Upper lobe of right lung (tissue), 1 donor: ENCODE data around the gene EVA1C. TPM values are rescaled to one million over a fixed set of nuclear protein-coding genes. Genes with fewer than 3 reads are reported as not detected.

Experiments
- ATAC-seq: fragments of 200-7000 bp; cut with Tn5 transposase; one replicate; pipeline ENCODE4 v1.9.1; 2020; ENCODE audit warnings: mild to moderate bottlenecking, moderate library complexity
- DNase-seq: peaks from one replicate; pipeline ENCODE4 v3.0.0-alpha.2; 2020
- H3K27ac ChIP-seq: fragments of 200-600 bp; one replicate; pipeline ENCODE4 v1.8.0; 2022
- H3K27me3 ChIP-seq: fragments of 200-600 bp; one replicate; pipeline ENCODE4 v1.8.0; 2022; ENCODE audit warnings: mild to moderate bottlenecking
- H3K36me3 ChIP-seq: fragments of 200-600 bp; one replicate; pipeline ENCODE4 v1.8.0; 2022
- H3K4me1 ChIP-seq: fragments of 200-600 bp; one replicate; pipeline ENCODE4 v1.8.0; 2022
- H3K4me3 ChIP-seq: fragments of 200-600 bp; one replicate; pipeline ENCODE4 v1.8.0; 2022; ENCODE audit warnings: mild to moderate bottlenecking
- H3K9me3 ChIP-seq: fragments of 200-600 bp; one replicate; pipeline ENCODE4 v1.8.0; 2022
- intact Hi-C: fragments of 100-400 bp; cut with DNase I; formaldehyde crosslinking; loops from one replicate; pipeline ENCODE4 v1.11.0; 2022
- total RNA-seq: library from RNA; stranded (reverse); fragmentation: NEBNext Ultra II Directional; extraction: Animal tissue kit (Norgen Biotek cat#: 25700); gene quantifications from one replicate; pipeline ENCODE4 v1.2.1, GENCODE V29; 2021
- TF ChIP-seq, protein P1 (sequence below): fragments of 200-600 bp; IDR thresholded peaks from one replicate; pipeline ENCODE4 v1.8.0; 2022; ENCODE audit warnings: antibody characterized with exemption
- donor health status: DM: no; HTN: yes; CAD: no; lungs with severe emphysema.

The EVA1C gene
- total RNA-seq, 1 donor from 2014 or later, result 55.4 TPM

DNA sequence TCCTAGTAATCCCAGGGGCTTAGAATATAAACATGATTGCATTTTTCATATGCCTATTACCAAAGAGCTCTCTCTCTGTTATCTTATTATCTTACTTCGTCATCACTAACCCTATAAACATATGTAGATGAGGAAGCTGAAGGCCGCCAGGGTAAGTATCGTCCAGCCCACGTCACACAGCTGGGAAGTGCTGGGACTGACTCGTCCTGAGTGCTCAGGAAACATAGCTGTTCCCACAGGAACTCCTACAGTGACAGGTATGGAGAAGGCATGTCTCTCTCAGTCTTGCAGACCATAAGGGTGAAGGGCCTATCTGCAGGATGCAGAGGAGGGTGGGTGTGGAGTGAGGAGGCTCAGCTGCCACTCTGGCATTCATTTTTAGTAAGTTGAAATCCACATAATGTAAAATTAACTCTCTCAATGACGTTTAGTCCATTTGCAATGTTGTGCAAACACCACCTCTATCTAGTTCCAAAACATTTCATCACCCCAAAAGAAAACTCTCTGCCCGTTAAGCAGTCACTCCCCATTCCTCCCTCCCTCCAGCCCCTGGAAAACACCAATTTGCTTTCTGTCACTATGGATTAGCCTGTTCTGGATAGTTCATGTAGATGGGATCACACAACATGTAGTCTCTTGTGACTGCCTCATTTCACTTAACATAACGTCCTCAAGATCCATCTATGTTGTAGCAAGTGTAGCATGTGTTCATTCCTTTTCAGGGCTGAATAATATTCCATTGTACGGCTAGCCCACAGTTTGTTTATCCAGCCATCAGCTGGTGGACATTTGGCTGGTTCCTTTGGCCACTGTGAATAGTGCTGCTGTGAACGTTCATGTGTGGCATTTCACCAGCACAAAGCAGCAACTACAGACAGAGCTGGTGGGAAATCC lies 104.5 kb downstream of the EVA1C start:
- H3K36me3 ChIP-seq, result peaks cover 11% of the 10 kb centered on the region
- intact Hi-C loops, result no loop called here
- H3K27ac ChIP-seq, result peak overlapping the region; percentile 20
- H3K27me3 ChIP-seq, result no peaks in the 10 kb centered on the region
- H3K4me1 ChIP-seq, result peaks cover 34% of the 10 kb centered on the region
- DNase-seq, result no peak
- TF ChIP-seq, protein P1, sequence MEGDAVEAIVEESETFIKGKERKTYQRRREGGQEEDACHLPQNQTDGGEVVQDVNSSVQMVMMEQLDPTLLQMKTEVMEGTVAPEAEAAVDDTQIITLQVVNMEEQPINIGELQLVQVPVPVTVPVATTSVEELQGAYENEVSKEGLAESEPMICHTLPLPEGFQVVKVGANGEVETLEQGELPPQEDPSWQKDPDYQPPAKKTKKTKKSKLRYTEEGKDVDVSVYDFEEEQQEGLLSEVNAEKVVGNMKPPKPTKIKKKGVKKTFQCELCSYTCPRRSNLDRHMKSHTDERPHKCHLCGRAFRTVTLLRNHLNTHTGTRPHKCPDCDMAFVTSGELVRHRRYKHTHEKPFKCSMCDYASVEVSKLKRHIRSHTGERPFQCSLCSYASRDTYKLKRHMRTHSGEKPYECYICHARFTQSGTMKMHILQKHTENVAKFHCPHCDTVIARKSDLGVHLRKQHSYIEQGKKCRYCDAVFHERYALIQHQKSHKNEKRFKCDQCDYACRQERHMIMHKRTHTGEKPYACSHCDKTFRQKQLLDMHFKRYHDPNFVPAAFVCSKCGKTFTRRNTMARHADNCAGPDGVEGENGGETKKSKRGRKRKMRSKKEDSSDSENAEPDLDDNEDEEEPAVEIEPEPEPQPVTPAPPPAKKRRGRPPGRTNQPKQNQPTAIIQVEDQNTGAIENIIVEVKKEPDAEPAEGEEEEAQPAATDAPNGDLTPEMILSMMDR, result no peak
- H3K4me3 ChIP-seq, result no peak overlapping the region
- ATAC-seq, result peak; percentile 38
- no peaks in the 10 kb centered on the region for H3K9me3 ChIP-seq

DNA sequence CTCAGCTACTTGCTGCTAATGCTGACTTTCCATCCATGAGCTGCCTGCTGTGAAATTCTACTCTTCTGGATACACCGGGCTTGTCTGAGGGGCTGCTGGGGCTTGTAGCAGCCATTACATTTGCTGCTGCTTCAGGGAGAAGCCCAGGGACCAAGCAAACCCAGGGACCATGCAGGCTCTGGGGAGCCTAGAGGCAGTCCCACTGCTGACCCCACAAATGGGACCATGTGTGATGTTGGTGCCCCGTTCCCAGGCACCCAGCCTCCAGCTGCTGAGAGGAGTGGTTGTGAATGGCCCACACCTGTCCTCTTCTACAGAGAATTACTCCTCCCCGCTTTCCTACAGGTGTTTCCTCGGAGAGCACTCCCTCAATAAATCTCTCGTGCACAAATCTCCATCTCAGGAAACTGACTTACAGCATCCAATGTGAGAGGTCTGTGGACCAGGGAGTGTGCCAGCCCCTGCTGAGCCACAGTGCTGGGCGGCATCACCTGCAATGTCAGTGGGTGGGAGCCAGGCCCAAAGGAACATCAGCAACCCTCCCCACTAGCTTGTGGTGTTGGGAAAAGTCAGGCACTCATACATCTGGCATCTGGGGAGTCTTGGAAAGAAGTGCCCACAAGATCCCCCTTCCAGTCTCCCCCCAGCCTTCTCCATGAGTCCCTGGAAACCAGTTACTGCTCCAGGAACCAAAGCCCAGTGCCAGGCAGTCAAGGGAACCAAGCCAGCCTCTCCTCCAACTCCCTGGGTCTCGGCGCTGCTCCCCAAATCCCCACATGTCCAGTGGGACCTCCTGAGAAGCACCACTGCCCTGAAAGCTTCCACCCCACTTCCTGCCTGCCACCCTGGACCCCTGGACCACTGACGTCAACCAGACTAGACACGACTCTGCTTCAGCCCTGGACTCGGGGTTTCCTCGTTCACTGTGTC lies 107.7 kb downstream of the EVA1C start:
- ATAC-seq, result no peak
- DNase-seq, result no peak
- peaks cover 45% of the 10 kb centered on the region for H3K4me1 ChIP-seq

DNA sequence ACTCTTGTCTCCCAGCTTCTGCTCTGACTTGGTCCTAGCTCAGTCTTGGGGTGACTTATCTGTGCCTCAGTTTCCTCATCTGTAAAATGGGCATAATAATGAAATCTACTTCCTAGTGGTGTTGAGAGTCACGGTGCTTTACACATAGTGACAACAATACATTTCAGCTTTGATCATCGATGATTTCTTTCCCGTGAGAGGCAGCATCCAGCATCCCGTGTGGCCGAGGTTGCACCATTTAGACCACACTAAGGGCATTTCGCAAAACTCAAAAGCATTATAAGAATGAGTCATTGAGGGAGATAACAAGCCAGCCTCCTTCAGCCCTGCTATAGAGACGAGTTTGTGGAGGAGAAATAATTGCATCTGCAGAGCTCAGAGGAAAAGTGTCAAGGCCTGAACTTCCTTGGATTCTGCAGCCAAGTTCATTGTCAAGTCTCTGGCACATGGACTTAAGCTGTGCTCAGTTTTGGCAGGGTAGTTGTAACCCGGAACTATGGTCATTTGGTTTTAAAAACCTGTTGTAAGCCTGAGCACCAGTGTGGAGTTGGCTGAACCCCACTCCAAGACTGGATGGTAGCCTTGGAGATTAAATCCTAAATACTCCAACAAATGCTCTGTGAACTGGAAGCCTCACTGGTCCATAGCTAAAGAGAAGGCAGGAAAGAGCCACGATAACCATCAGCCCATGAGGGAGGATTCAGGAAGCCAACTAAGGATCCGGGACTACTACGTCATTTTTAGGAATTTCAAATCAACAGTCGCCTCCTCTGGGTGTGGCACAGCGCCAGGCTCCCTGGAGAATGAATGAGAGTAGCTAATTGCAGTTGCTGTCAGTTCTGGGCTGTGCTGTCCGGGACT lies 108.6 kb downstream of the EVA1C start:
- H3K4me1 ChIP-seq, result peaks cover 37% of the 10 kb centered on the region
- no peaks in the 10 kb centered on the region for H3K27me3 ChIP-seq
- intact Hi-C loops, result no loop called here
- H3K4me3 ChIP-seq, result no peak overlapping the region
- no peaks in the 10 kb centered on the region for H3K9me3 ChIP-seq
- DNase-seq, result peak; percentile 76
- H3K27ac ChIP-seq, result peak overlapping the region; percentile 68
- peak; percentile 47 for ATAC-seq
- TF ChIP-seq, protein P1, result no peak
- H3K36me3 ChIP-seq, result no peaks in the 10 kb centered on the region

More for the DNA sequence above, 107.7 kb downstream of the EVA1C start:
- TF ChIP-seq, protein P1, result no peak
- H3K27me3 ChIP-seq, result no peaks in the 10 kb centered on the region
- peaks cover 4% of the 10 kb centered on the region for H3K36me3 ChIP-seq
- no peak overlapping the region for H3K4me3 ChIP-seq
- H3K9me3 ChIP-seq, result no peaks in the 10 kb centered on the region
- H3K27ac ChIP-seq, result peak overlapping the region; percentile 68
- intact Hi-C loops, result no loop called here

DNA sequence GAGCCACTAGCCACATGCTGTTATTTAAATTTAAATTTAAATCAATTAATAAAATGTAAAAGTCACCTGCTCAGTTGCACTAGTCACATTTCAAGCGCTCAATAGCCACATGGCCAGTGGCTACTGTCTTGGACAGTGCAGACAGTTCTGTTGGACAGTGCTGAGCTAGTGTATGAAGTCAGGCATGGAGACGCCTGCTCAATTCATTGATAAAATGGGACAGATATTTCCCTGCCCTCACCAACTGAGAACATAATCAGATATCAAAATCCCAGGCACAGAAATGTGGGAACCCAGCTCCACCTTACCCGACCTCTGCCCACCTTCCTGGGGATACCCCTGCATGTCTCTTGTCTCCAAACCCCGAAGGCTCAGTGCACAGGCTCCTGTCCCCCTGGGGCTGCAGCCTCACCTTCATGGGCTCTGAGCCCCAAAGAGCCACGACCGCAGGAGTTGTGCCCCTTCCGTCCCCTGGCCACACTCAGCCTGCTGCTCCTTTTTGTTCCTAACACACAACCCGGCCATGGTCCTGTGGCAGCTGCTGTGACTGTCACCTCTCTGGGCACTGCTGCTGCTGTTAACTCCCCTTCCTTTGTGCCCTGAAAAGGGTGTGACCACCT lies 109.3 kb downstream of the EVA1C start:
- Histone ChIP-seq H3K27ac (peak overlapping the region; percentile 68), H3K4me3 (no peak overlapping the region), H3K27me3 (no peaks in the 10 kb centered on the region), H3K4me1 (peaks cover 30% of the 10 kb centered on the region), H3K36me3 (no peaks in the 10 kb centered on the region), H3K9me3 (no peaks in the 10 kb centered on the region)
- ATAC-seq (no peak), DNase-seq (no peak)
- intact Hi-C loops, result no loop called here
- TF ChIP-seq, protein P1, result no peak

DNA sequence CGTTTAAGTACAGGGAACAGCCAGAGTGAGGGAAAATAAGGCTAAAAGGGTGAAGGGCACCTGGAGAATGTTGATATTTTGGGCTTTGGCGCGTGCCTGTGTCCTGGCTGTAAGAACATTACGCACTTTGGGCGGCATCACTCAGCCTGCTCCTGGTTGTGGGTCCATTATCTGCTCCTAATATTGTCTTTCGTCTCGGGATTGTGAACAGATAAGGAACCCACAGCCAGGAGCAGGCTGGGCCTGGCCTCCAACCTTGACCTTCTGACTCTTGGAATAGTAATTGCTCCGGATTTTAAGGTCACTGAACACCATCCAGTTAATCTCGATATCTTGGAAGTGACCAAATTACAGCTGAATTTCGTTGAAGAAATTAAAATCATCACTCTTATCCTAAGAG lies 111.0 kb downstream of the EVA1C start:
- intact Hi-C loops, result no loop called here

More for the DNA sequence above, 111.0 kb downstream of the EVA1C start:
- Histone ChIP-seq H3K27me3 (no peaks in the 10 kb centered on the region), H3K36me3 (no peaks in the 10 kb centered on the region), H3K4me1 (peaks cover 30% of the 10 kb centered on the region), H3K27ac (peak overlapping the region; percentile 42), H3K9me3 (no peaks in the 10 kb centered on the region), H3K4me3 (no peak overlapping the region)
- DNase-seq (no peak), ATAC-seq (no peak)
- TF ChIP-seq, protein P1, result no peak
